Right renal pelvis (tissue), 4 donors: ENCODE results near the gene APOD. TPM values are rescaled to one million over a fixed set of nuclear protein-coding genes. Genes with fewer than 3 reads are reported as not detected.

Source experiments
- DNase-seq, 4 donors: peaks; one replicate each; pipeline ENCODE4 v3.0.0-alpha.2; 2013; ENCODE audit warnings: low read depth in 4 of 4, low spot score in 3 of 4, missing footprints in 1 of 4
- polyA plus RNA-seq, 4 donors: library from polyadenylated mRNA; unstranded; fragments of 120-200 nt; gene quantifications; one replicate each; pipeline ENCODE4 v1.2.1, GENCODE V29; 2013; ENCODE audit not compliant: insufficient read length in 4 of 4

The APOD gene
- polyA plus RNA-seq, 4 donors: 1.6 to 13.7 (median 5.6) TPM

- no peak for DNase-seq
These were observed 25.1 kb downstream of the APOD start for GRCh38 chr3:195558602-195559001.

GRCh38 chr3:195557322-195557721 is 26.4 kb downstream of the APOD start:
- DNase-seq: no peak

- no peak for DNase-seq
These were observed 27.4 kb downstream of the APOD start for GRCh38 chr3:195556390-195556789.

- no peak for DNase-seq
These were observed 28.6 kb downstream of the APOD start for GRCh38 chr3:195555110-195555509.

GRCh38 chr3:195554458-195554857 is 29.3 kb downstream of the APOD start:
- DNase-seq: no peak

- DNase-seq: no peak
These were observed 30.5 kb downstream of the APOD start for GRCh38 chr3:195553268-195553667.

- DNase-seq: no peak
These were observed 32.3 kb downstream of the APOD start for GRCh38 chr3:195551381-195551978.

GRCh38 chr3:195550723-195551122 is 33.0 kb downstream of the APOD start:
- peak in 1 of 4 donors; percentile 39 for DNase-seq

GRCh38 chr3:195549931-195550519 is 33.7 kb downstream of the APOD start:
- no peak for DNase-seq

GRCh38 chr3:195548987-195549386 is 34.8 kb downstream of the APOD start:
- DNase-seq: no peak

GRCh38 chr3:195548501-195548900 is 35.2 kb downstream of the APOD start:
- DNase-seq: no peak

GRCh38 chr3:195548006-195548405 is 35.7 kb downstream of the APOD start:
- no peak for DNase-seq

- DNase-seq: no peak
These were observed 37.6 kb downstream of the APOD start for GRCh38 chr3:195546130-195546560.

GRCh38 chr3:195544634-195545033 is 39.1 kb downstream of the APOD start:
- DNase-seq: no peak

GRCh38 chr3:195544230-195544536 is 39.6 kb downstream of the APOD start:
- DNase-seq: no peak

- DNase-seq: no peak
These were observed 40.1 kb downstream of the APOD start for GRCh38 chr3:195543500-195544229.

GRCh38 chr3:195542698-195543499 is 40.8 kb downstream of the APOD start, which contains the start of gene PPP1R2:
TSS of gene PPP1R2 (minus strand) at chr3:195543325. CDS start at chr3:195543025, 300 bp downstream.
- peak; percentile 87 to 92 (median 88) for DNase-seq

- DNase-seq: no peak
These were observed 41.4 kb downstream of the APOD start for GRCh38 chr3:195542316-195542697.

GRCh38 chr3:195540511-195540910 is 43.2 kb downstream of the APOD start:
- no peak for DNase-seq

GRCh38 chr3:195540027-195540426 is 43.7 kb downstream of the APOD start:
- DNase-seq: no peak

- no peak for DNase-seq
These were observed 44.3 kb downstream of the APOD start for GRCh38 chr3:195539479-195539878.
